NCI-H526 (cell line): ENCODE measurements around the gene ZC3H6.
"Not testable (repeated sequence)": the region's sequence is repeated elsewhere in the genome, so short reads cannot be mapped to it uniquely, and the experiment has no call there.

Experiments
- DNase-seq, 2 experiments: peaks; one replicate each; lab custom pipeline; 2025; lab: John Stamatoyannopoulos, UW

The ZC3H6 gene

DNA sequence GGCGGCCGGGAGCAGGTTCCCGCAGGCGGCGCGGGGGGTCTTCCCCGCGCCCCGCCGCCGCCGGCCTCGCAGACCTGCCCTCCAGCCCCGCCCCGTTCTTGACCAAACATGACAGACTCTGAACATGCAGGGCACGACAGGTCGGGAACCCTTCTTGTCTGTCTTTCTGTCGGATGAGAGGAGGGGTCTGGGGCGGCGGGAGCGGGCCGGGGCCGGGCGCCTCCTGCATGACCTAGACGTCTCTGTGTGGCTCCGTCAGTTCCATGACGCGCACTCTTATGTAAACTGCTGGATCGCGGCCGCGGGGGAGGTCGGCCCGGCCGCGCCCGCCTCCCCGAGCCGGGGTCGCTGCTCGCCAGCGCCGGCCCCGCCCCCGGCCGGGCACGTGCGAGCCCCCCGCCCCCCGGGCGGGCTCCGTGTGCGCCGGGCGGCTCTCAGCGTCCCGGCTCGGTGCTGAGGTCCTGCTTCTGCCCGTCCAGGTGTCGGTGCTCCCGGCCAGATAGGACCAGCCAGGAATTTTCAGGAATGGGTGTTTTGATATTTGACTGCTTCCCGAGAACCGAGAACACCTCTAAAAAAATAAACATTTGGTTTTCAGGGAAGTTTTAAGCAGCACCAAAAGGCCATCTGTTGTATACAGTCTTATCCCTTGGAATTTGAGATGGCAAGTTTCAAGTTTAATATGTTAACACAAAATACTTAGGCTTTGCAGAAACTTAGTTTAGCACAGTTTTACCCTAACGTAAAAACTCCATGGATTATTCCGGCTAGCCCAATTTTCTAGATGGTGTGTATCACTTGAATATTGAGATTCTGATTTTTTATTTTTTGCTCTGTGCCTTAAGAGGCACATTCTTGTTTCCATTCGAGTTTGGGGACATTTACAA is 733 bp downstream of the ZC3H6 start:
- DNase-seq = peak; percentile 79 to 90

DNA sequence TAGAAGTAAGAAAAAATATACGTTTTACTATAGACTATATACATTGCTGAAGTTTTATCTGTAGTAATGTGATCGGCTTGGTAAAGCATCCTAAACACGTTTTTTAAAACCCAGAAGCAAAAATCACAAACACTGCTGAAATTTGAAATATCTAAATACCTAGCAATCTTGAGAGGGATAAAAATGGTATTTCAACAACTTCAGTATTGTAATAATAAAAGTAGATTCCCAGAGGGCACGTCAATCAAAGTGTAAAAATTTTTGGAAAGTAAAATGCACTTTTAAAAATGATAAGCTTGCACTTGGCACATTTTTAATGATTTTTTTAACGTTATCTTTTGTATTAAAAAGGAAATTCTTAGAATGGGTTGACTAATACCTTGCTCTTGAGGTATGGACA is 1.6 kb downstream of the ZC3H6 start:
- DNase-seq = no peak

DNA sequence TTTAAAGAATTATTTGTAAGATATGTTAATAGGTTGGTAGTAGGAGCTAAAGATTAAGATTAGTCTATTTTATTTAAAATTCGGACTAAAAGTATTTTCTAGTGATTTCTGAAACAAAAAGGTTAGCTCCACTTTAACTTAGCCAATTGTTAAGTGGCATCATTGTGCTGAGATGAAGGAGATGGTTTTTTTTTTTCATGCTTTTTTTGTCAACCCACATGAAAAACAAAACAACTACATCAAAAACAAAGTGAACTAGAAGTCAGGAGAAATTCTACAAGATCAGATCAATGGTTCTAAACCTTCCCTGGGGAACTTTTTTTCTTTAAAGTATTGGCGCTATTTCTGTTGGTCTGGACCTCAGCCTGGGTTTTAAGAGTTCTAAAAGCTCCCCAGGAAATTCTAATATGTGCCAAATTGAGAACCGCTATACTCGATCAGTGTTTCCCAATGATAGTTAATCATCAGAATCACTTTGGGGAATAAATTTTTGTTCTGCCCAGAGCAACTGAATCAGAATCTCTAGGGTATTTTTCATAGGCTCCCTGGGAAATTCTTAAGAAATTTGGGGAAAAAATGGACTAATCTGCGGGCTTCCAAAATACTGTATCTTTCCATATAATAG is 2.3 kb downstream of the ZC3H6 start:
- no peak for DNase-seq

DNA sequence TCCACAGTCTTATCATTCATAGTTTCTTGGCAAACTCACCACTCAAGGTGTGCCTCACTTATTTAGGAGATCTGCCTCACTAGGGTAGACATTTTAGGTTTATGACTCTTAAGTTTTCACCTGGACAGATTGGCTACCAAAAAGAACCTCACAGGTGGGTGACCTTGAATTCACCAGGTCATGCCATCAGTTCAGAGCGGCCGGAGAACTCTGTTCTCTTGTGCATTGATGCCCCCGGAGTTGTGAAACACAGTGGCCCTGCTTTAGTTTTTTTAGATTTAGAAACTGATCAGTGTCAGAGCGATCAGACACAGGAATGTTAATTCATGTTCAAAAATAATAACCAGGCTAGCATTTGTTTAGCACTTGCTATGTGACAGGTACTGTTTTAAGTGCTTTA is 6.7 kb downstream of the ZC3H6 start:
- not testable (repeated sequence) for DNase-seq

DNA sequence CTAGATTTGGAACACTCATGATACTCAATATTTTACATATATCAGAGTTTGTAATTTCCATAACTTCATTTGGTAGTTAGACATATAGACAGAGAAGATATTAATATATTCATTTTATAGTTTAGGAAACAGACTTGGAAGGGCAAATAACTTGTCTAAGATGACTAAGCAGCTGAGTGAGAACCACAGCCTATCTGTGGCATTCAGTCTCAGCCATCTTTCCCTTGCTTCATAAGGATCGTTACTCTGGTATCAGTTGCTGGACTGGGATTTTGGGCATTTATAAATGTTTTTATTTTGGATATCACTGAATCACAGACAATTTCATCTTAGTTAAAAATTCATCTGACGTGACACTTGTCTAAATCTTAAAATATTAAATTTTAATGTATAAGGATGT is 8.1 kb downstream of the ZC3H6 start:
- DNase-seq = not testable (repeated sequence)

DNA sequence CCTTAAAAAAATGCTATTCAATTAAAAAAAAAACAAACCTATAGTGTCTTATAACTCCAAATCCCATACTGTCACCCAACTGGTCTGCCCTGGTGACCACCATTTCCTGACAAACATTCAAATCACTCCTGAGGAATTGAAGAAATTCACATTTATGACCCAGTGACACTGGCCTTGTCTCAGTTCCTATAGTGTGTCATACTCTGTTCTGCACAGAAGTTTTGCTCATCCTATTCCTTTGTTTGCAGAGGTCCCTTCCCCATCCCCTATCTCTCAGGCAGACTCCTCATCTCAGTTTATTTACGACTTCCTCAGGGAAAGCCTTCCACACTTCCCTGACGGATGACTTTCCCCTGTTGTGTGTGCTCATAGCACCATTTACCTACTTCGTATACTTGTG is 14.7 kb downstream of the ZC3H6 start:
- DNase-seq = no peak

DNA sequence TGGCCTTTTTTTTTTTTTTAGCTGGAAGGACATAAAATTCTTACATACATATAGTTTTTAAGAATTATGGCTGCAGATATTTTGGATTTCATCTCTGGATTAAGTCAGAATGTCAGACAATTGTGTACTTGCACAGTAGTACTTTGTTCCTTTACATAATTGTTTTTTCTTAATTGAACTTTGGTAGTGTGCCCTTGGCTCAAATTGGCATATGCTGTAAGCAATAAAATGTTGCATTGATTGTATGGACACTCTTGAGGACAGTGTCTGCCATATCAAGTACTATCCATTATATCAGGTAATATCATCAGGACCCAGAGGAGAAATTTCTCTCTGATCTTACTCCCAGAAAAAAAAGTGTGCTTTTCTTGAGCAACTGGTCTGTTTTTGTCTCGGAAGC is 15.3 kb downstream of the ZC3H6 start:
- DNase-seq = no peak

DNA sequence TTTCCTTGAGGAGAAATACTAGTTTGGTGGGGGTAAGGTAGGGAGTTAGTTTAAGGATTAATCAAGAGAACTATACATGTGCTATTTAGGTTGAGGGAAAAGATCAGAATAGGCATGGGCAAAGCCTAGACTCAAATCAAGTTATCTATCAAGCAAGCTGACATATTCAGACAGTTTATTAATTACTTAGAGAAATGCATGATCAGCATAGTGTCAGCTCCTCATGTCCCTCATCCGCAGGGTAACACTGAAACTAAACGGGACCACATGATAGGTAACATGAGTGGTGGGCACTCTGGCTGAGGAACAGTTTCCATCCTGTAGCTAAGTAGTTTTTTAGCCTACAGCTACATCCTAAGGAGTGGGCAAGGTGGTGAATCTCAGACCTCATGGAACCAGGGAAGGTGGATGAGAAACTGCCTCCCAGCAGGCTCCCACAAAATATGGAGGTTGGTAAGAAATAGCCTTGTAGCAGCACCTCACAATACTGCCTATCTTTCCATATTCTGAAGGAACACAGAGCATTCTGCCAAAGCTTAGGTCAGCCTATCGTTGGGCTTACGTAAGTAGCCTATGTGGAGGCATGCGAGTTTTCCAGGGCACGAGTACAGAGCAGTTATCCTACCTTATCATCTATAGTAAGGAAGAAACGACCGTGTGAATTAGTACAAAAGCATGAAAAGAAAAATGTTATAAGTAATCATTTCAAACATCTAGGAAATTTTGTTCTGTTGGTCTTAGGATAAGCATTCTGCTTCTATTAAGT is 18.4 kb downstream of the ZC3H6 start:
- no peak for DNase-seq

DNA sequence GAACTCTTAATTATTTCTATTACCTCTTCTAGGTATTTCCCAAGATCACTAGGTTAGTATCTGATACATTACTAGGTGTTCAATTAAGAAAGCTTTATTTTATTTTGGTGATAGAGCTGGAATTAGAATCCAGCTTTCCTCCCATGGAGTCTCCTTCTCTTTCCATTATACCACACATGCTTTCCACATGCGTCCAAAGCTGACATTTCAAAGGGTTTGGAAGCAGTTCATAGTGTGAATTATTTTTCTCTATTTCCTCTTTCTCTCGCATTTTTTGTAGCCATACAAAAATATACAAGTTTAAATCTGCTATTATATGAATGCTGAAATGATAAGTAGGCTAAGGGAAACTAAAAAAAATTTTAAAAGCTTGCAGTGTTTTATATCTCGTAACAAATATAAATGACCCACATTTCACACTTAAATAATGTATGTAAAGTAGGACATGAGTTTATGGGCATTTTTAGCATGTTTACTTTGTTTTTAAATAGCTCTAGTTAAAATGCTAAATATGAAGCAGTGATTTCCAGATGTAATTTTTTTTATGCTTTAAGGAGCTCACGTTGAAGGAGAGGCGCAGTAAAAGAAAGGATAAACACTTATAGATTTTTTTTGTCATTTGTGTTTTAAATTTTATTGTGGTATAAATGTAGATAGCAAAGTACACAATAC is 20.1 kb downstream of the ZC3H6 start:
- no peak for DNase-seq

DNA sequence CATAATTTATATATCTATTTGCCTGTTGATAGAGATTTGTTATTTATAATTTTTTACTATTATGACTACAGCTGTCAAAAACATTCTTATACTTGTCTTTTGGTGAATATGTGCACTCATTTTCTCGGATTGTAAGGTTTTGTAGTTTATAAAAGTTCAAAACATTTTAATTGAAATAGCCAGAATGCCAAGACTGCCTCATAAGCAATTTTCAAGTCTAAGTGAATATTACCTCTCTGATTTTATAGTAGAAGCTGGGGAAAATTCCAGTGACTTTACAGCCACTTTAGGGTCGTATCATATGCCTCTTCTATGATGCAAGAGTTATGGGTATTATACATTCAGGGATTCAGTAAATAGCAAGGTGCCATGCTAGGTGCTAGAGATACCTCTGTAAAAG is 21.0 kb downstream of the ZC3H6 start:
- no peak for DNase-seq

DNA sequence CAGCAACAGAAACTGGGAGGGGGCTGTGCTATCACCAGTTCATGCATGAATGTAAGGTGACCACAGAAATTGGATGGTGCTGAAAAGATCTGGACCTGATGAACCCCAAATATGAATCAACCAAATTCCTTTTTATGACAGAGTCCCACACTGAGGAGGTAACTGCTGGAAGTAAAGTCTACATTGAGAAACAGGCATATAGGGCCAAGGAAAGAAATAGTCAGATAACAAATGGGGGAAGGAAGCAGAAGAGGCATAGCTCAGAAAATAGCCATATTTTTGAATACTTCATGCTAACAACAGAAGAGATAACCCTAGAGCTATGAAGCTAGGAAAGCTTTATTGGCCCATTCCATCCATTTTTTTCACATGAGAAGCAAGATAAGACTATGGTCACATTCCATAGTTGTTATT is 25.8 kb downstream of the ZC3H6 start:
- no peak for DNase-seq

DNA sequence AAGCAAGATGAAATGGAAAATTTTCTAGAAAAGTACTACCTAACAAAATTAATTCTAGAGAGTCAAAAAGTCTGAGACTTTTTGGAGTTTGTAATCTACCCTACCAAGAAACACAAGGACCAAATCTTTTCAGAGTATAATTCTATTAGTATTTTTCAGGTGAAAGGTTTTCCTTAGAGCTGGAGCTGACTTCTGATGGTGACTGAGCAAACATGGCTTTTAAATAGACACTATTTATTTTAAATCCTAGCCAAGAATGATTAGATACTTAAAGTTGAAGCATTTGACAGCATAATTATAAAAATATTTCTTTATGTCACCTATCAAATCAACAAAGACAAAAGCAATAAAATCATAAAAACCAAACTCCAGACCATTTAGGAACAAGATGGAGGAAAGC is 26.6 kb downstream of the ZC3H6 start:
- DNase-seq = no peak

DNA sequence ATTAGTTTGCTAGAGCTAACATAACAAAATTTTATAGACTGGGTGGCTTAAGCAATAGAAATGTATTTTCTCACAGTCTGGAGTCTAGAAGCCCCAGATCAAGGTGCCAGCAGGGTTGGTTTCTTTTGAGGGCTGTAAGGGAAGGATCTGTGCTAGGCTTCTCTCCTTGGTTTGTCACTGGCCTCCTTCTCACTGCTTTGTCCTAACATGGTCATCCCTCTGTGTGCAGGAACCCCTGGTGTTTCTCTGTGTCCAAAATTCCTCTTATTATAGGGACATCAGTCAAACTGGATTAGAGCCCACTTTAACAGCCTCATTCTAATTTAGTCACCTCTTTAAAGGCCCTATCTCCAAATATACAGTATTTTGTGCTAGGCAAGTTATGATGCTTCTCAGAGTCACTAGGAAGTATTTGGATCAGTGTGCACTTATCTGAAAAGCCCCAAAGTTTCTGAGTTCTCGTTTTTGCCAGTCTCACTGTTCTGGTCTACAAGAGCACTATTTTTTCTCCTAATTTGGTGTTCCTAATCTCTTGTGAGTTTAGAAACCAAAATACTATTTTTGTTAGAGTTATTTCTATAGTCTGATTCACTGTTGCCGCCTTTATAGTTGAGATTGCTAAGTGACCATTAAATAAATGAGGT is 29.0 kb downstream of the ZC3H6 start:
- DNase-seq = no peak

DNA sequence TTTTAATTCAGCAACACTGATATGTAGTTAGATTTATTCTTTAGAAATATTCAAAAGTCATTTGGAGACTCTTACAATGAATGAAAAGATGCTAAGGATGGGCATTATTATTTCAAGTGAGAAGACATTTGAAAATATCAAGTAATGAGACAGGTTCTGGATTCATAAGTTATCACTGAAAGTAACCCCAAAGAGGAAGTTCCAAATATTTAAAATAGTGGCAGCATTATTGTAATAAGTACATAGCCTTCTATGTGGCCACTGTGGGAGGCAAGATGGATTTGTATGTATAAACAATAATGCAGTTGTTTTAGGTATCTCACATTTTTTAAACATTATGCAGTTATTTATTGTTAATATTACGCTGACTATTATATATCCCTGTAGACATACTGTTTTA is 29.7 kb downstream of the ZC3H6 start:
- no peak for DNase-seq

DNA sequence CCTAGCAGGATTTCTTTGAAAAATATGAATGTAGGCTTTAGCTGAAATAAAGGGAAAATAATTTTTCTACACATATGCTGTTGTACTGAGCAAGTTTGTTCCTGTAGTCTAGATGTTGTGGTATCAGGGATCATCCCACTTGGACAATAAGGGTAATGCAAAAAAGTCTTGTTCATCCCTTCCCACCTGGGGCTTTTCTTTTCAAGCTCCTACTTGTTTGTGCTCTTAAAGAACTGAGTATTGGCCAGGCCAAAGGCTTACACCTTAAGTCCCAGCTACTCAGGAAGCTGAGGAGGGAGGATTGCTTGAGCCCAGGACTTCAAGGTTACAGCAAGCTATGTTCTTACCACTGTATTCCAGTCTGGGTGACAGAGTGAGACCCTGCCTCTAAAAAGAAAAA is 35.5 kb downstream of the ZC3H6 start:
- DNase-seq = no peak

DNA sequence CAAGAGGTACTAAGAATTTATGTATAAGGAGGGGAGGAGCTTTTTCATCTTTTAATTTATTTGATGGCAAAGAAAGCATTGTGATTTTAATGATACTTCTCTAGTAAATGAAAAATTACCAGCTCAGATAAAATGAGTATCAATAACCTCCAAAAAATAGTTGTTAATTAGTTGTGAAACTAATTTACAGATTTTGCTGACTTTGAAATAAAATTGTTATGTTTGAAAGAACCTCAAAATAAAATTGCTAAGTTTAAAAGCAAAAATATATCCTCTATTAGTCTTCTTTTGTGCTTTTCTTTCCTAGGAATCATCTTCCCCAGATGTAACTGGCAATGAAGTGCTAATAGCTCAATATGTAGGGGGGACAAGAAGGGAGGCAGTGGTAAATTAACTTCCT is 36.5 kb downstream of the ZC3H6 start:
- no peak for DNase-seq

DNA sequence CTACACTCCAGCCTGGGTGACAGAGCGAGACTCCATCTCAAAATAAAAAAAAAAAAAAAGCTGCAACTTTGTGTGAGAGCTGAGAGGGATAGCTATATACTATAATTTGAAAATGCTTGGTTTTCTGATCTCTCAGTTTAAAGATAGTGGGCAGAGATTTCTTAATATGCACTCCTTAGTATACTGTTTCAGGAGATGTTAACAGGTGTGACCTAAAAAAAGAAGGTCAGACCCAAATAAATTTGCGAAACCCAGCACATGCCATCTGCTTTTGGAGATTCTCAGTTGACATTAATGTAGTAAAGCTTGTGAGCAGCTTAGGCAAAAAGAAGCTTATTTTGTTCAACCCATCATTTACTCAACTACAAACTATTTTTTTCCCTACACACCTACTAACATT is 37.4 kb downstream of the ZC3H6 start:
- no peak for DNase-seq

DNA sequence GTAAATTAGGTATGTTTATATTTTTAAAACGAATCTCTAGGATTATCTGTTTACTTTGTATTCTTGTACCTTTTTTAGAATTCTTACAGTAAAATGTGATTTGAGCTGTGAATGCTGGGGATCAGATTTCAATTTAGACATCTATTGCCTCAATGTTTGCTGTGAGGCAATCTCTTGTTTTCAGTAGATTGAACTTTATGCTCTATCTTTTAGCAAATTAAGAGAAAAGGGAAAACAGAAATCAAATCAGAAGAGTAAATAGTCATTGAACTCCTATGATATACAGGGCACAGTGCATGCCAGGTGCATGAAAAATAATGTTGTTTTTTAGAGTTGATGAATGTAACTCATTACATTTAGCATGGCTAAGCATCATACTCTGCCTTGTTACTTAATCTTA is 39.5 kb downstream of the ZC3H6 start:
- DNase-seq = no peak

DNA sequence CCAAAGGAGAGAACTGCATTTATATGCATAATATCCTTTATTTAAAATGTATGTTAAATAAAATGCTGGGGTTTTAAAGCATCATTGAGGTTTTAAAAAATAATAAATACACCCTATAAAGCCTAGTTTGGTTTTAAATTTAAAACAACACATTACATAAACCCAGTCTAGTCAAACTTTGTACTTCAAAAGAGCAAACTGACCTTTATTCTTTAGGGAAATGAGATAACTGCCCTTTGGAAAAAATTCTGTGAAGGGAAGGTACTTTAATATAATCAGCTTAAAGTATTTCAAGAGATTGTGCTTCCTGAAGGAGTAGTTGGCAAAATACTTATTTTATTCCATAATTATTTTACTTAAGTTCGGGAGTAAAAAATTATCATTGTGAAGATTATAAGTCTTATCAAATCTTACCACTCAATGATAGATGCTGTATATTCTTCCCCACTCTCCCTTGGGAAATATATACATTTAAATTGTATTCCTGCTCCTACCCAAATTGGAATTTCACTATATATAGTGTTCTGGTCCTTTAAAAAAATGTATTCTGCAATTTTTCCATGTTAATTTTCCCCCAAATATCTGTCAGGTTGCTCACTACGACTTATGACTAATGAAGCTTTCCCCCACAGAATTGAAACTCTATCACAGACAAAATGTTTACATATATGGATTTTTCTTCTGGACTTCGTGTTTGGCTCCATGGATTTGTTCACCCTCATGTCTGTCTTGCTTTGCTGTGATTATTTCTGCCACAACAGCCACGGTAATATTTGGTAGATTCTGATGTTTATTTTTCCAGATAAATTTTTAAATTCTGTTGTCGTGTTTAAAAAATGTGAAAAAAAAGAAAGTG is 42.1 kb downstream of the ZC3H6 start:
- peak in 1 of 2 experiments; percentile 7 for DNase-seq

DNA sequence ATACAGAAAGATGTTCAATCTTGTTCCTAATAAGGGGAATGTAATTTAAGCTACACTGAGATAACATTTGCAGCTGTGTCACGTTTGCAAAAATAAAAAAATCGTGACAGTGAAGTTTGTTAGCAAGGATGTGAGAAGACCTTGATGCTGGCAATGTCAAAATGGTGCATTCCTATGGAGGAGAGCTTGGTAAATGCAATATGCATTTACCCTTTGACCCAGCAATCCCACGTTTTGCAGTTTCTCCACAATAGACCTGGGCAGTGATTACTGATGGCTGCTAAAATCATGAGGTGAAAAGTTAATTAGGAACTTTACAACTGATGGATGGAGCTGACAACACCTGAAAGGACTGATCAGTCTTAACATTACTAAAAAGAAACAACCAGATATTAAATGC is 43.1 kb downstream of the ZC3H6 start:
- no peak for DNase-seq
